GM21737 (cell line): ENCODE data around the gene SLC48A1.

ENCODE experiments used
- ATAC-seq: cut with Tn5 transposase; IDR thresholded peaks from one replicate; pipeline ENCODE4 v1.9.1; 2021; ENCODE audit warnings: mild to moderate bottlenecking, moderate library complexity; ENCODE audit not compliant: unreplicated experiment

SLC48A1 gene

GRCh38 chr12:47773062-47773857 lies at the start of gene SLC48A1:
Gene SLC48A1, plus strand, starts transcription at chr12:47773238. Its CDS starts 67 bp downstream, at chr12:47773305.
- peak; percentile 84 for ATAC-seq

- ATAC-seq: no peak
Observed at GRCh38 chr12:47725091-47725772, 47.8 kb upstream of the SLC48A1 start, which contains the start of gene ENDOU. Gene ENDOU, minus strand, starts transcription at chr12:47725490. Its CDS starts 77 bp downstream, at chr12:47725413.

GRCh38 chr12:47725893-47726292 lies 47.1 kb upstream of the SLC48A1 start:
- ATAC-seq: peak; percentile 77

- ATAC-seq: no peak
Observed at GRCh38 chr12:47729233-47729632, 43.8 kb upstream of the SLC48A1 start.

- ATAC-seq: no peak
Observed at GRCh38 chr12:47730341-47730744, 42.7 kb upstream of the SLC48A1 start.

GRCh38 chr12:47731723-47732122 lies 41.3 kb upstream of the SLC48A1 start:
- ATAC-seq: no peak

- ATAC-seq: no peak
Observed at GRCh38 chr12:47732504-47732903, 40.5 kb upstream of the SLC48A1 start.

- ATAC-seq: no peak
Observed at GRCh38 chr12:47733142-47733541, 39.9 kb upstream of the SLC48A1 start.

GRCh38 chr12:47734725-47735480 lies 38.1 kb upstream of the SLC48A1 start:
- no peak for ATAC-seq

- ATAC-seq: no peak
Observed at GRCh38 chr12:47735649-47736048, 37.4 kb upstream of the SLC48A1 start.

GRCh38 chr12:47736216-47736615 lies 36.8 kb upstream of the SLC48A1 start:
- no peak for ATAC-seq

GRCh38 chr12:47736877-47737676 lies 36.0 kb upstream of the SLC48A1 start:
- ATAC-seq: no peak

- no peak for ATAC-seq
Observed at GRCh38 chr12:47737936-47738594, 35.0 kb upstream of the SLC48A1 start.

GRCh38 chr12:47739297-47739696 lies 33.7 kb upstream of the SLC48A1 start:
- no peak for ATAC-seq

GRCh38 chr12:47739979-47740378 lies 33.1 kb upstream of the SLC48A1 start:
- peak; percentile 60 for ATAC-seq

GRCh38 chr12:47740606-47741339 lies 32.3 kb upstream of the SLC48A1 start:
- ATAC-seq: peak; percentile 42

- ATAC-seq: no peak
Observed at GRCh38 chr12:47741340-47741703, 31.7 kb upstream of the SLC48A1 start.

GRCh38 chr12:47742253-47742825 lies 30.7 kb upstream of the SLC48A1 start:
- no peak for ATAC-seq

GRCh38 chr12:47743311-47743860 lies 29.7 kb upstream of the SLC48A1 start:
- ATAC-seq: no peak
